GM12875 (cell line): ENCODE measurements around the gene ZFTA.

ENCODE experiments used
- H3K4me3 ChIP-seq: one replicate; pipeline ENCODE4 v1.5.1; 2011; ENCODE audit warnings: low read depth, low read length, control low read depth
- TF ChIP-seq, protein P1 (sequence below): IDR thresholded peaks from 2 replicates; pipeline ENCODE4 v1.5.1; 2011; ENCODE audit warnings: low read depth, mild to moderate bottlenecking, control low read depth, inconsistent platforms, low read length, moderate library complexity, borderline replicate concordance; ENCODE audit not compliant: insufficient read depth

Gene ZFTA

GRCh38 chr11:63766531-63767235, 1.9 kb downstream of the ZFTA start:
- no peak overlapping the region for H3K4me3 ChIP-seq
- TF ChIP-seq, protein P1, sequence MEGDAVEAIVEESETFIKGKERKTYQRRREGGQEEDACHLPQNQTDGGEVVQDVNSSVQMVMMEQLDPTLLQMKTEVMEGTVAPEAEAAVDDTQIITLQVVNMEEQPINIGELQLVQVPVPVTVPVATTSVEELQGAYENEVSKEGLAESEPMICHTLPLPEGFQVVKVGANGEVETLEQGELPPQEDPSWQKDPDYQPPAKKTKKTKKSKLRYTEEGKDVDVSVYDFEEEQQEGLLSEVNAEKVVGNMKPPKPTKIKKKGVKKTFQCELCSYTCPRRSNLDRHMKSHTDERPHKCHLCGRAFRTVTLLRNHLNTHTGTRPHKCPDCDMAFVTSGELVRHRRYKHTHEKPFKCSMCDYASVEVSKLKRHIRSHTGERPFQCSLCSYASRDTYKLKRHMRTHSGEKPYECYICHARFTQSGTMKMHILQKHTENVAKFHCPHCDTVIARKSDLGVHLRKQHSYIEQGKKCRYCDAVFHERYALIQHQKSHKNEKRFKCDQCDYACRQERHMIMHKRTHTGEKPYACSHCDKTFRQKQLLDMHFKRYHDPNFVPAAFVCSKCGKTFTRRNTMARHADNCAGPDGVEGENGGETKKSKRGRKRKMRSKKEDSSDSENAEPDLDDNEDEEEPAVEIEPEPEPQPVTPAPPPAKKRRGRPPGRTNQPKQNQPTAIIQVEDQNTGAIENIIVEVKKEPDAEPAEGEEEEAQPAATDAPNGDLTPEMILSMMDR, result no peak

DNA sequence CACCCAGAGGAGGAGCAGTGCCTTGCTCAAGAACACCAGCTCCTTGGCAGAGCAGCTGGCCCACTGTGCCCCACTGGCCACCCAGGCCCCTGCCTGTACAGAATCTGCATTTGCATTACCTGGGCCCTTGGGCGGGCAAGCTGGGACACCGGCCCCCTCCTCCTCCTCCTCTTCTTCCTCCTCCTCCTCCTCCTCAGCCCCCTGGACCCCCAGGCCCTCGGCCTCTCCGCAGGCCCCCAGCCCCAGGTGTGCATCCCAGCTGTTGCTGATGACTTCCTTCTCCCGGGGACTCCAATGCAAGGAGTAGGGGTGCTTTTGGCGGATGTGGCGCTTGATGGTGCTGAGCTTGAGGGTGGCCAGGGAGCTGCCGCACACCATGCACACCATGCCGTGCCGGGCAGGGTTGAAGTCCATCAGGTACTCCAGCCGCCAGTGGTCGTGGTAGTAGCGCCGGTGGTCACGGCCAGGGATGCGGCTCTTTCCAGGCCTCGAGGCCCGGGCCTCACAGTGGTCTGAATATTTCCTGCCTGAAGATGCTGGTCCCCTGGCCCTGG, 2.8 kb downstream of the ZFTA start:
- no peak overlapping the region for H3K4me3 ChIP-seq
- TF ChIP-seq, protein P1, result no peak

DNA sequence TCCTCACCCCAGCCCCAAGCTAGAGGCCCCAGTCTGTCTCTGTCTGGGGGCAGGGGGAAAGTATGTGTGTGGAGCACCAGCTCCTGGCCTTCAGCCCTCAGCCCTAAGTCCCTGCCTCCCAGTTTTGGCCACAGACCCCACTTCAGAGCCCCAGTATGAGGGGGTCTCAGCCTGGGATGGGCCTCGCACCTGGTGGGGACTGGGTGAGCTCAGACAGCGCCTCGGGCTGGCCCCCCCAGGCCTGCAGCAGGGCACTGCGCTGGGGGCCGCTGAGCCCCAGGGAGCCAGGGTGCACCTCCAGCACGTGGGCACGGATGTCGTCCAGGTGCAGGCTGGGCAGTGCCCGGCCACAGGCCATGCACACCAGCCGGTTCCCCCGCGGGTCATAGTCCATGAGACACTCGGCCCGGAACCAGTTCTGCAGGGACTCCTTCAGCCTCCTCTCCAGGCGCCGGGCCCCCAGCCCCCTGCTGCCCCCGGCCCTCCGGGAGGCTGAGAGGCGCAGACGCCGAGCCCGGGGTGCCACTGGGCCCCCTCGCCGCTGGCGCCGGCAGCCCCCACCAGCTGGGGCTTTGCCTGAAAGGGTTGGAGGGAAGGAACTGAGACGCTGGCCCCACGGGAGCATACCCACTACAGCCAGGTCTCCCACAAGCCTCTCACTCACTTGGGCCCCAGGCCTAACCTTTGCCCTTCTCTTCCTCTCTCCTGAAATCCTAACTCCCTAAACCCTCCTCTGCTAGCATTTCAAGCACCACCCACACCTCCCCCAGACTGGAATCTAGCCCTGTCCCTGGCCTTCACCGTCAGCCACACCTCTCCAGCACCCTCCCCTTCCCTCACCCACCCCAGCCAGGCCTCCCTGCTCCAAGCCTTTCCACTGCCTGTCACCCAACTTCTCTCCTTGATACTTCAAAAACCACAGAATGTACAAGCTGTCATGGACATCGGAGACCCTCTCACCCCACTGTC, 3.6 kb downstream of the ZFTA start:
- H3K4me3 ChIP-seq, result no peak overlapping the region
- TF ChIP-seq, protein P1, result no peak

GRCh38 chr11:63764340-63764678, 4.3 kb downstream of the ZFTA start:
- TF ChIP-seq, protein P1, result no peak
- no peak overlapping the region for H3K4me3 ChIP-seq

DNA sequence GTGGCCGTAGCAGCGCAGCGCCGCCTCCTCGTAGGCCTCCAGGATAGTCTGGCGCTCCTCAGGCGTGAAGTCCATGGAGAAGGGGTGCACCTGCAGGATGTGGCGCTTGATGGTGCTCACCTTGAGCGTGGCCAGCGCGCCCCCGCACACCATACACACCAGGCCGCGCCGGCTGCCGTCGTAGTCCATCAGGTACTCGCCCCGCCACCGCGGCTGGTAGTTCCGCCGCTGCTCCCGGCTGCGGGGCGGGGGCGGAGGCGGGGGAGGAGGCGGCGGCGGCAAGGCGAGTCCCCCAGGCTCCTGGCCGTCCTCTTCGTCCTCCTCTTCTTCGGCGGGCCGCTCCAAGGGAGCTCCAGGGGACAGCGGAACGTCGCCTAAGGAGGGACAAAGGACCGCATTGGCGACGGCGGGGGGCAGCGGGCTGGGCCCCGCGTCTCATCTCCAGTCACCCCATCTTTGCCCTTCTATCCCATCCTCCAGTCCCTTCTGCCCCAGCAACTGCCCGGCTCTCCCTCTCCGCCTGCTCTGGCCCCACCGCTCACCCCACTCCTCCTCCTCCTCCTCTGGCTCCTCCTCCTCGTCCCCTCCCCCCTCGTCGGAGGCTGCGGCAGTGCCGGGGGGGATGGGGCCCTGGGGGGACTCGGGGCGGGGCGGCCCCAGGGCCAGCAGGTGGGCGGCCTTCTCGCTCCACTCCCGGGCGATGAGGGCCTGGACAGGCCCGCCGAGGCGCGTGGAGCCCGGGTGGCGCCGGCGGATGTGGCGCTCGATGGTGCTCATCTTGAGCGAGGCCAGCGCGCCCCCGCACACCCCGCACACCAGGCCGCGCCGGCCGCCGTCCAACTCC, 4.9 kb downstream of the ZFTA start:
- H3K4me3 ChIP-seq, result no peak overlapping the region
- TF ChIP-seq, protein P1, result no peak

- no peak overlapping the region for H3K4me3 ChIP-seq
- TF ChIP-seq, protein P1, result no peak
Measured at GRCh38 chr11:63762654-63763495, 5.7 kb downstream of the ZFTA start.
